Astrocyte (in vitro differentiated cells and primary cell): ENCODE measurements around the gene BPHL.

Experiments
- EZH2 ChIP-seq: IDR thresholded peaks from 2 replicates; pipeline ENCODE4 v1.6.1; 2012; ENCODE audit warnings: mild to moderate bottlenecking, low read length, inconsistent platforms; ENCODE audit not compliant: insufficient read depth
- TF ChIP-seq, protein P1 (sequence below): IDR thresholded peaks from 2 replicates; pipeline ENCODE4 v1.5.1; 2011; ENCODE audit warnings: low read depth, mild to moderate bottlenecking, inconsistent platforms, low read length, moderate library complexity; ENCODE audit not compliant: insufficient read depth

DNA sequence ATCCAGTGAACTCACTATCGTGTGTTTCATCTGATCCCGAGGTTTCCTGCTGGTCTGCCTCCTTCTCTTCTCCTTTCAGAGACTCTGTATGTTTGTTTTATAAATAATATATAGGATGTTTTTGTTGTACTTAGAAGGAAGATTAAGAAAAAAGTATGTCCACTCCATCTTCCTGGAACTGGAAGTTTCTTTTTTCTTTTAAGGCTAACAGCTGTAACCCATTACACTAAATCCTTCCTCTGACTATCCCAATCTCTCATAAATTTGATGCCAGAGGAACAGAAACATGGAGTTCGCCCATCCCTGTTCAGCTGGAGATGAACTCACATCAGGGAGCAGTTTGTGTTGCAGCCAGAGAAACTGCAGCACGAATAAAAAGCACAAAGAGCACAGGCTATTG, 29.5 kb upstream of the BPHL start:
- TF ChIP-seq, protein P1, sequence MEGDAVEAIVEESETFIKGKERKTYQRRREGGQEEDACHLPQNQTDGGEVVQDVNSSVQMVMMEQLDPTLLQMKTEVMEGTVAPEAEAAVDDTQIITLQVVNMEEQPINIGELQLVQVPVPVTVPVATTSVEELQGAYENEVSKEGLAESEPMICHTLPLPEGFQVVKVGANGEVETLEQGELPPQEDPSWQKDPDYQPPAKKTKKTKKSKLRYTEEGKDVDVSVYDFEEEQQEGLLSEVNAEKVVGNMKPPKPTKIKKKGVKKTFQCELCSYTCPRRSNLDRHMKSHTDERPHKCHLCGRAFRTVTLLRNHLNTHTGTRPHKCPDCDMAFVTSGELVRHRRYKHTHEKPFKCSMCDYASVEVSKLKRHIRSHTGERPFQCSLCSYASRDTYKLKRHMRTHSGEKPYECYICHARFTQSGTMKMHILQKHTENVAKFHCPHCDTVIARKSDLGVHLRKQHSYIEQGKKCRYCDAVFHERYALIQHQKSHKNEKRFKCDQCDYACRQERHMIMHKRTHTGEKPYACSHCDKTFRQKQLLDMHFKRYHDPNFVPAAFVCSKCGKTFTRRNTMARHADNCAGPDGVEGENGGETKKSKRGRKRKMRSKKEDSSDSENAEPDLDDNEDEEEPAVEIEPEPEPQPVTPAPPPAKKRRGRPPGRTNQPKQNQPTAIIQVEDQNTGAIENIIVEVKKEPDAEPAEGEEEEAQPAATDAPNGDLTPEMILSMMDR = no peak
- no peak for TF ChIP-seq EZH2
